Activated naive CD4-positive, alpha-beta T cell treated with anti-CD3 and anti-CD28 coated beads, Interleukin-2, amount 10 ng/mL, durations not matched to agents 7 days and 5 days (primary cell): ENCODE data around the gene GLI2.

ENCODE experiments used
- CTCF ChIA-PET: fragments of 350-600 bp; sonication (Branson Sonifier 250); formaldehyde crosslinking; loops from one replicate; lab custom pipeline; 2021; ENCODE audit warnings: antibody characterized with exemption; lab: Charles Lee
- DNase-seq: peaks from one replicate; pipeline ENCODE4 v3.0.0-alpha.2; 2020
- H3K27ac Mint-ChIP-seq: one replicate; pipeline ENCODE4 v1.8.0; 2021; ENCODE audit warnings: mild to moderate bottlenecking, moderate library complexity, mixed read lengths
- H3K27me3 Mint-ChIP-seq: one replicate; pipeline ENCODE4 v1.8.0; 2021; ENCODE audit warnings: mild to moderate bottlenecking, mixed read lengths
- H3K36me3 Mint-ChIP-seq: one replicate; pipeline ENCODE4 v1.8.0; 2021; ENCODE audit warnings: mixed read lengths
- H3K4me1 Mint-ChIP-seq: one replicate; pipeline ENCODE4 v1.8.0; 2021; ENCODE audit warnings: mixed read lengths
- H3K4me3 Mint-ChIP-seq: one replicate; pipeline ENCODE4 v1.8.0; 2021; ENCODE audit warnings: mild to moderate bottlenecking, moderate library complexity, mixed read lengths
- H3K9me3 Mint-ChIP-seq: one replicate; pipeline ENCODE4 v1.8.0; 2021; ENCODE audit warnings: mixed read lengths

The GLI2 gene

GRCh38 chr2:120720746-120721375 is 14.8 kb upstream of the GLI2 start:
- Mint-ChIP-seq H3K27me3 (peaks cover 38% of the 10 kb centered on the region), H3K27ac (no peak overlapping the region), H3K4me1 (no peaks in the 10 kb centered on the region), H3K36me3 (no peaks in the 10 kb centered on the region), H3K9me3 (no peaks in the 10 kb centered on the region), H3K4me3 (no peak overlapping the region)
- CTCF ChIA-PET: no interaction called here
- DNase-seq: no peak

GRCh38 chr2:120722246-120722567 is 13.5 kb upstream of the GLI2 start:
- DNase-seq: no peak
- CTCF ChIA-PET: no interaction called here
- Mint-ChIP-seq H3K27ac (no peak overlapping the region), H3K27me3 (peaks cover 41% of the 10 kb centered on the region), H3K9me3 (no peaks in the 10 kb centered on the region), H3K4me3 (no peak overlapping the region), H3K4me1 (no peaks in the 10 kb centered on the region), H3K36me3 (no peaks in the 10 kb centered on the region)

- Mint-ChIP-seq H3K4me3 (no peak overlapping the region), H3K27ac (no peak overlapping the region), H3K27me3 (peaks cover 44% of the 10 kb centered on the region), H3K4me1 (no peaks in the 10 kb centered on the region), H3K9me3 (no peaks in the 10 kb centered on the region), H3K36me3 (no peaks in the 10 kb centered on the region)
- CTCF ChIA-PET: no interaction called here
- no peak for DNase-seq
Observed at GRCh38 chr2:120722568-120723421, 12.9 kb upstream of the GLI2 start.

- Mint-ChIP-seq H3K9me3 (no peaks in the 10 kb centered on the region), H3K36me3 (no peaks in the 10 kb centered on the region), H3K4me3 (no peak overlapping the region), H3K4me1 (no peaks in the 10 kb centered on the region), H3K27ac (no peak overlapping the region), H3K27me3 (peaks cover 38% of the 10 kb centered on the region)
- no peak for DNase-seq
- CTCF ChIA-PET: no interaction called here
Observed at GRCh38 chr2:120726245-120726644, 9.4 kb upstream of the GLI2 start.

- no peaks in the 10 kb centered on the region for H3K36me3 Mint-ChIP-seq
- peaks cover 48% of the 10 kb centered on the region for H3K27me3 Mint-ChIP-seq
- peaks cover 12% of the 10 kb centered on the region for H3K4me1 Mint-ChIP-seq
- DNase-seq: no peak
- CTCF ChIA-PET: no interaction called here
- H3K27ac Mint-ChIP-seq: no peak overlapping the region
- no peak overlapping the region for H3K4me3 Mint-ChIP-seq
- H3K9me3 Mint-ChIP-seq: no peaks in the 10 kb centered on the region
Observed at GRCh38 chr2:120729406-120730399, 6.0 kb upstream of the GLI2 start.

- Mint-ChIP-seq H3K27ac (no peak overlapping the region), H3K4me1 (peaks cover 12% of the 10 kb centered on the region), H3K36me3 (no peaks in the 10 kb centered on the region), H3K9me3 (no peaks in the 10 kb centered on the region), H3K4me3 (no peak overlapping the region), H3K27me3 (peaks cover 56% of the 10 kb centered on the region)
- CTCF ChIA-PET: no interaction called here
- DNase-seq: no peak
Observed at GRCh38 chr2:120731175-120731574, 4.5 kb upstream of the GLI2 start.

- Mint-ChIP-seq H3K4me3 (no peak overlapping the region), H3K9me3 (no peaks in the 10 kb centered on the region), H3K27me3 (peaks cover 69% of the 10 kb centered on the region), H3K36me3 (no peaks in the 10 kb centered on the region), H3K27ac (peak overlapping the region; percentile 53), H3K4me1 (peaks cover 17% of the 10 kb centered on the region)
- CTCF ChIA-PET: interaction anchor here (0.8 to 1.0 kb wide), 2 partner anchors 36 to 52 kb away, joined by 3 read pairs; no protein-coding TSS in a partner anchor
- DNase-seq: no peak
Observed at GRCh38 chr2:120732506-120733237, 3.0 kb upstream of the GLI2 start.

GRCh38 chr2:120733238-120733932 is 2.3 kb upstream of the GLI2 start:
- no peaks in the 10 kb centered on the region for H3K36me3 Mint-ChIP-seq
- CTCF ChIA-PET: interaction anchor here (0.6 to 1.0 kb wide), 3 partner anchors 37 to 53 kb away, joined by 3 read pairs; no protein-coding TSS in a partner anchor
- no peaks in the 10 kb centered on the region for H3K9me3 Mint-ChIP-seq
- peak overlapping the region; percentile 53 for H3K27ac Mint-ChIP-seq
- H3K27me3 Mint-ChIP-seq: peaks cover 74% of the 10 kb centered on the region
- no peak for DNase-seq
- H3K4me1 Mint-ChIP-seq: peaks cover 17% of the 10 kb centered on the region
- H3K4me3 Mint-ChIP-seq: no peak overlapping the region

GRCh38 chr2:120734930-120735651 is 577 bp upstream of the GLI2 start:
- Mint-ChIP-seq H3K4me3 (no peak overlapping the region), H3K9me3 (no peaks in the 10 kb centered on the region), H3K36me3 (no peaks in the 10 kb centered on the region), H3K27ac (no peak overlapping the region), H3K4me1 (peaks cover 17% of the 10 kb centered on the region), H3K27me3 (peaks cover 84% of the 10 kb centered on the region)
- no peak for DNase-seq
- CTCF ChIA-PET: no interaction called here

GRCh38 chr2:120736202-120736623 is 545 bp downstream of the GLI2 start:
- DNase-seq: no peak
- Mint-ChIP-seq H3K4me1 (peaks cover 17% of the 10 kb centered on the region), H3K27ac (no peak overlapping the region), H3K9me3 (no peaks in the 10 kb centered on the region), H3K36me3 (no peaks in the 10 kb centered on the region), H3K4me3 (no peak overlapping the region), H3K27me3 (peaks cover 95% of the 10 kb centered on the region)
- CTCF ChIA-PET: no interaction called here

- H3K4me1 Mint-ChIP-seq: peaks cover 17% of the 10 kb centered on the region
- DNase-seq: no peak
- CTCF ChIA-PET: no interaction called here
- H3K9me3 Mint-ChIP-seq: no peaks in the 10 kb centered on the region
- no peaks in the 10 kb centered on the region for H3K36me3 Mint-ChIP-seq
- peaks cover 99% of the 10 kb centered on the region for H3K27me3 Mint-ChIP-seq
- H3K4me3 Mint-ChIP-seq: peak overlapping the region; percentile 12
- no peak overlapping the region for H3K27ac Mint-ChIP-seq
Observed at GRCh38 chr2:120736624-120737339, 1.1 kb downstream of the GLI2 start.

GRCh38 chr2:120737340-120738101 is 1.9 kb downstream of the GLI2 start:
- no peaks in the 10 kb centered on the region for H3K36me3 Mint-ChIP-seq
- peaks cover 14% of the 10 kb centered on the region for H3K4me1 Mint-ChIP-seq
- no peak for DNase-seq
- H3K27ac Mint-ChIP-seq: no peak overlapping the region
- no peaks in the 10 kb centered on the region for H3K9me3 Mint-ChIP-seq
- no peak overlapping the region for H3K4me3 Mint-ChIP-seq
- CTCF ChIA-PET: no interaction called here
- H3K27me3 Mint-ChIP-seq: peaks cover 99% of the 10 kb centered on the region
